ENCODE results near the gene ASB8.
A peak's percentile ranks its signal among the peaks of the same experiment; 100 is the strongest.
"Not testable (repeated sequence)": the region's sequence is repeated elsewhere in the genome, so short reads cannot be mapped to it uniquely, and the experiment has no call there.

Gene ASB8

DNA sequence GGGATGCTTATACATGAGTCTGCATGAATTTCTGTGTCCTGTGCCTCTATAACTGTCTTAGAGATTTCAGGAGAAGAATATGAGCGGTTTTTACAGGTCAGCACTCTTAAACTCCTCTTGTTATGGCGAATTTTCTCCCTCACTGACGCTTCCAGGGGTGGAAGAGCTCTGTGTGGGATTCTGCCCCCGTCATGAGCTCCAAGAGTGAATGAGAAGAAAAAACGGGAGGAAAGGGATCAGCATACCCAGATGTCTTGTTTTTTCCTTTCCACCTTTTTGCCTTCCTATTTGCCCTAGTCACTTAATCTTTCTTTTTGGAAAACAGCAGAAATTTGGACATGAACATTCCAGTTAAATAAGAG lies 37.5 kb downstream of the ASB8 start:
- no peak for DNase-seq (ENCODE audit: low read depth in 2 of 2)
- TF ChIP-seq, protein P1, sequence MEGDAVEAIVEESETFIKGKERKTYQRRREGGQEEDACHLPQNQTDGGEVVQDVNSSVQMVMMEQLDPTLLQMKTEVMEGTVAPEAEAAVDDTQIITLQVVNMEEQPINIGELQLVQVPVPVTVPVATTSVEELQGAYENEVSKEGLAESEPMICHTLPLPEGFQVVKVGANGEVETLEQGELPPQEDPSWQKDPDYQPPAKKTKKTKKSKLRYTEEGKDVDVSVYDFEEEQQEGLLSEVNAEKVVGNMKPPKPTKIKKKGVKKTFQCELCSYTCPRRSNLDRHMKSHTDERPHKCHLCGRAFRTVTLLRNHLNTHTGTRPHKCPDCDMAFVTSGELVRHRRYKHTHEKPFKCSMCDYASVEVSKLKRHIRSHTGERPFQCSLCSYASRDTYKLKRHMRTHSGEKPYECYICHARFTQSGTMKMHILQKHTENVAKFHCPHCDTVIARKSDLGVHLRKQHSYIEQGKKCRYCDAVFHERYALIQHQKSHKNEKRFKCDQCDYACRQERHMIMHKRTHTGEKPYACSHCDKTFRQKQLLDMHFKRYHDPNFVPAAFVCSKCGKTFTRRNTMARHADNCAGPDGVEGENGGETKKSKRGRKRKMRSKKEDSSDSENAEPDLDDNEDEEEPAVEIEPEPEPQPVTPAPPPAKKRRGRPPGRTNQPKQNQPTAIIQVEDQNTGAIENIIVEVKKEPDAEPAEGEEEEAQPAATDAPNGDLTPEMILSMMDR (IDR thresholded peaks at IDR 0.05; ENCODE audit: low read depth, low read length): no peak
- peak overlapping the region; percentile 84 to 89 for H3K4me3 ChIP-seq (replicated peaks in 1 of 2; ENCODE audit: low read depth in 2 of 2, low read length in 2 of 2)

DNA sequence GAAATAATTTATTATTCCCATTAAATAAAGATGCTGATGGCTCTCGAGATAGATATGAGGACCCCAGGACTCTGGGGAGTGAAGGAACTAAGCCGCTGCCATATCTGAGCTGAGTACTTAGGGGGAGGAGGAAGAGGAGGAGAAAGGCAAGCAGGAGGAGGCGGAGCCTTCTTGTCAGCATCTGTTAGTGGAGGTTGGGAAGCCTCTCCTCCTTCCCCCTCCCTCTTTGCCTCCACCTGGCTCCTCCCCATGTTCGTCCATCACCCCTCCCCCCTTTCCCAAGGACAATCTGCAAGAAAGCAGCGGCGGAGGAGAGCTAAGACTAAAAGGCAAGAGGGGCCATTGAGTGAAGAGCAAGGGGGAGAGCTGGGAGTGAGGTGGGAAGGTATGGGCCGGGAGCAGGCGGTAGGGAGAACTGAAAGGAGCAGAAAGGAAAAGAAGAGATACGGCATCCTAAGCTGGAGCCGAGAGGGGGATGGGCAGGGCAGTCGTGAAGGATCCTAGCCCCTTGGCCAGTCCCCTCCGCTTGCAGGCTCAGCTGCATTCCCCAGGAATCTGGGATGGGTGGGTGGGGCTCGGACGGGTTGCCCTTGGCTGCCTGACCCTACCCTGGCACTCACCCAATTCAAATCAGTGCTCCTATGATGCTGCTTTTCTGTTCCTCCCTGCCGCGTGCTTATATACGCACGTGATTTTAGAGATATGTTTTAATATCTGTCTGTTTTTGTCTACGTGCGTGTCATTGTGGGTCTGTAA lies 38.1 kb downstream of the ASB8 start, which contains the start of gene PFKM:
Gene PFKM (plus strand): TSS at position 287 of the 756 bp plus-strand sequence. CDS start 3,411 bp downstream, outside the sequence.
- TF ChIP-seq, protein P1 (IDR thresholded peaks at IDR 0.05; ENCODE audit: low read depth, low read length): no peak
- peak; percentile 93 to 94 for DNase-seq (ENCODE audit: low read depth in 2 of 2)
- peak within 1 kb of the TSS; percentile 84 to 89 for H3K4me3 ChIP-seq (replicated peaks in 1 of 2; ENCODE audit: low read depth in 2 of 2, low read length in 2 of 2)

DNA sequence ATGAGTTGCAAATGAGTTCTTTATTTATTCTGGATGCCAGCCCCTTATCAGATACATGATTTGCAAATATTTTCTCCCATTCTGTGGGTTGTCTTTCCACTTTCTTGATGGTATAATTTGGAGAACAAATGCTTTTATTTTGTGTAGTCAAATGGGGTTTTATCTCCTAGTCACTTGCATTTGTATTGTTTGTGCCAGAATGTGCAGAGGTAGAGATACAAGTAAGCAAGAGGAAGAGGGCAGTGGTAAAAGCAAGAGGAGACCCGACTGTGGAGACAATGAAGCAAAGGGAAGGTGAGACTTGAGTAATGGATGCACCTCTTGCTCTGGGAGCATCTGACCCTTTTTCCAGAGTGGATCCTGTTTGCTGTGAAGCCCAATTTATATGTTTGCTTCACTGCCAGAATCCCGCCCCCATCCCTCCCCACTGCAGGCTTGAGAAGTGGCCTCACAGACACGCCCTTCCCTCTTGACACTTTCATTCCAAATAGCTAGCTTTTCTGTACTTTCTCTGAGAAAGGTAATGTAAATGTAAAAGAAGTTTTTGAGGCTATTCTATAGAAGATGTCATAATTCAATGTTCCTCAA lies 38.9 kb downstream of the ASB8 start:
- H3K4me3 ChIP-seq (replicated peaks in 1 of 2; ENCODE audit: low read depth in 2 of 2, low read length in 2 of 2): no peak overlapping the region
- peak in 1 of 2 donors; percentile 26 for DNase-seq (ENCODE audit: low read depth in 2 of 2)
- TF ChIP-seq, protein P1 (IDR thresholded peaks at IDR 0.05; ENCODE audit: low read depth, low read length): no peak

DNA sequence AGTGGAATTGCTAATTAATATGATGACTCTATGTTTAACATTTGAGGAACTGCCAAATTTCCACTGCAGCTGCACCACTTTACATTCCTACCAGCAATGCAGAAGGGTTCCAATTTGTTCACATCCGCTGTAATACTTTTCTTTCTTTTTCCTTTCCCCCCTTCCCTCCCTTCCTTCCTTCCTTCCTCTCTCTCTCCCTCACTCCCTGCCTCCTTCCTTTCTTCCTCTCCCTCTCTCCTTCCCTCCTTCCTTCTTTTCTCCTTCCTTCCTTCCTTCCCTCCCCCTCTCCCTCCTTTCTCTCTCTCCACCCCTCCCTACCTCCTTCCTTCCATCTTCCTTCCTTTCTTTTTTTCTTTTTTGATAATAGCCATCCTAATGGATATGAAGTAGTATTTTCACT lies 41.4 kb downstream of the ASB8 start:
- DNase-seq (ENCODE audit: low read depth in 2 of 2): no peak
- TF ChIP-seq, protein P1 (IDR thresholded peaks at IDR 0.05; ENCODE audit: low read depth, low read length): no peak
- H3K4me3 ChIP-seq (replicated peaks in 1 of 2; ENCODE audit: low read depth in 2 of 2, low read length in 2 of 2): no peak overlapping the region

DNA sequence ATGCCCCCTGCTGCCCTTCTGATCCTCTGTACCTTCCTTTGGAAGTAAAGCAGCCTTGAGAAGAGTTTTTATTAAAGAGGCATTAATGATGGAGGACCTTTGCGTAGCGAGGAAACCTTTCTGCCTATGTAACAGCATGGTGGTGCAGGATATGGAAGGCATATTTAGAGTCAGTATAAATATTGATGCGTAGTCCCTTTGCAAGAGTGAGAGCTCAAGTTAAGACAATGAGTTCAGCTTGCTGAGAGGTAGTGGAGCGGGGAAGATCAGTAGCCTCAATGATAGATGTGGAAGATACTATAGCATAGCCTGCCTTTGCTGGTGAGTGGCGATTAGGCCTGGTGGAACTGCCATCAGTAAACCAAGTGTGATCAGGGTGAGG lies 46.0 kb downstream of the ASB8 start:
- not testable (repeated sequence) for H3K4me3 ChIP-seq (replicated peaks in 1 of 2; ENCODE audit: low read depth in 2 of 2, low read length in 2 of 2); DNase-seq (ENCODE audit: low read depth in 2 of 2)

DNA sequence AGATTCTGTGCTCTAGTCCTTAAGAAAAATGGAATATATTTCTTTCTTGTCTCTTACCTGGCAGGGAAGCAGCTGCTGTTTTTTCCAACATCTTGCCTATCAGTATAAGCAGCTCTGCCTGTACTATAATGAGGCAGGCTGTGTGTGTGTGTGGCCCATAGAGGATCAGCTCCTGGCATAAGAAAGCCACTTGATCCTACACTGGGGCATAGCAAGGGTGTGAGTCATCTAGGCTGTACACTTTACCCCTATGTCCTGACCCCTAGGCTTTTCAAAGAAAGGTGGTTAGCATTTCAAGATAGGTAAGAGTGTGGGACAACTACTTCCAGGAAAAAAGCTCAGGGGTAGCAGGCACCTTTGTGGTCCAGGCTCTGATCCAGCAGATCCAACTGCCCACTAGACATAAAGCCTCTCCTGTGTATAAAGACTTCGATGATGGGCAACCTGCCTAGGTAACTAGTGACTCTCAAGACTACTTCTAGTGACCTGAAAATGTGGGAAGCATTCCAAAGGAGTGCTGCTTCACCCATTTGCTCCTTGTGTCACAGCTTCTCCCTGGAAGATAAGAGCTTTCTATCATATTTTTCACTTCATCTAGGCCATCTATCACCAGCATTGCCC lies 46.5 kb downstream of the ASB8 start:
- TF ChIP-seq, protein P1 (IDR thresholded peaks at IDR 0.05; ENCODE audit: low read depth, low read length): no peak
- no peak for DNase-seq (ENCODE audit: low read depth in 2 of 2)
- no peak overlapping the region for H3K4me3 ChIP-seq (replicated peaks in 1 of 2; ENCODE audit: low read depth in 2 of 2, low read length in 2 of 2)

DNA sequence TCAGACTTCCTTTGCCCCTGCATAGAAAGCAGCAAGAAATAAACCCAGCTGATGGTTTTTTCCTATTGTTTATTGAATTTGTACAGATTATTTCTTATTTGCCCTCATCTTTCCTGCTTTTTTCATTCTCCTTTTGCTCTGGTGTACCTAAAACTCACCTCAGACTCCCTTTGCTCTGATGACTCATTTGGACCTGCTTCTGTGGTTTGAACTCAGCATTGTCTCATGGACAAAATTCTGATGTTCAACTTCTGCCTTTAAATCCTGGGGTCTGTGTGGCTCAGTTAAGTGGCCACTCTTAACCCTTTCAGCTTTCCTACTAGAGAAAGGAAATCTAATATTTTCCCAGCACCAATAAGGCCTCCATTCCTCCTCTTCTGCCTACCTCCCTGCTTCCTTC lies 47.9 kb downstream of the ASB8 start:
- TF ChIP-seq, protein P1 (IDR thresholded peaks at IDR 0.05; ENCODE audit: low read depth, low read length): no peak
- no peak overlapping the region for H3K4me3 ChIP-seq (replicated peaks in 1 of 2; ENCODE audit: low read depth in 2 of 2, low read length in 2 of 2)
- no peak for DNase-seq (ENCODE audit: low read depth in 2 of 2)
